Glutamatergic neuron (in vitro differentiated cells): ENCODE results near the gene IRX6. TPM values are rescaled to one million over a fixed set of nuclear protein-coding genes. Genes with fewer than 3 reads are reported as not detected.

ENCODE experiments used
- DNase-seq: peaks from one replicate; pipeline ENCODE4 v3.0.0; 2022
- H3K27ac Mint-ChIP-seq: one replicate; pipeline ENCODE4 v1.8.0; 2020; ENCODE audit warnings: mild to moderate bottlenecking, mixed read lengths, inconsistent platforms; ENCODE audit not compliant: unreplicated experiment
- H3K27me3 Mint-ChIP-seq: one replicate; pipeline ENCODE4 v1.8.0; 2020; ENCODE audit warnings: mild to moderate bottlenecking, moderate library complexity, mixed read lengths, inconsistent platforms; ENCODE audit not compliant: unreplicated experiment
- H3K36me3 Mint-ChIP-seq: one replicate; pipeline ENCODE4 v1.8.0; 2020; ENCODE audit warnings: mild to moderate bottlenecking, mixed read lengths, inconsistent platforms; ENCODE audit not compliant: unreplicated experiment
- H3K4me1 Mint-ChIP-seq: one replicate; pipeline ENCODE4 v1.8.0; 2020; ENCODE audit warnings: mild to moderate bottlenecking, low read depth, mixed read lengths, inconsistent platforms; ENCODE audit not compliant: unreplicated experiment
- H3K4me3 Mint-ChIP-seq: one replicate; pipeline ENCODE4 v1.8.0; 2020; ENCODE audit warnings: mild to moderate bottlenecking, mixed read lengths, inconsistent platforms; ENCODE audit not compliant: unreplicated experiment
- H3K9me3 Mint-ChIP-seq: one replicate; pipeline ENCODE4 v1.8.0; 2020; ENCODE audit warnings: mild to moderate bottlenecking, moderate library complexity, mixed read lengths, inconsistent platforms; ENCODE audit not compliant: unreplicated experiment
- total RNA-seq: library from RNA; stranded (reverse); fragmentation: NEBNext Ultra II Directional; extraction: Animal tissue kit (Norgen Biotek cat#: 25700); gene quantifications from one replicate; pipeline ENCODE4 v1.2.1, GENCODE V29; 2021; ENCODE audit not compliant: unreplicated experiment
- TF ChIP-seq, protein P1 (sequence below): fragments of 200-600 bp; sonication (generic); IDR thresholded peaks from one replicate; pipeline ENCODE4 v1.5.0; 2021; ENCODE audit not compliant: partially characterized antibody, unreplicated experiment

Gene IRX6
- total RNA-seq, 1 donor from 2014 or later: not detected

DNA sequence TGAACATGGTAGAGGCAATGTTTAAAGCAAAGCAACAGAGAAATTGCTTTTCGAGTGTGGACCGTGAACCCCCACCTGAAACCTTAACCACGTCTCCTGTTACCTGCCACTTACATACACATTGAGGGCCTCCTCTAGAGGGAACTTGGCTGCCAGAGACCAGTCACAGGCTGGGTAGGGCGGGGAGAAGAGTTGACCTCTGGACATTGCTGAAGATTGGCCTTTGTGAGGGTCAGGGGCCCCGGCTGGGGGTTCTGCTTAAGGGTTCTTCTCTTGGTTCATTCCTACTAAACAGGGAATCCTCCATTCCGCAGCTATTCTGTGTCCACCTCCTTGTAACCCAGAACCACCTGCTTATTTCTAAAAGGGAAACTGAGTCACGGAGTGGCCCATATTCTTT is 53.8 kb downstream of the IRX6 start:
- no peak for DNase-seq
- no peak overlapping the region for H3K27ac Mint-ChIP-seq
- H3K9me3 Mint-ChIP-seq: no peaks in the 10 kb centered on the region
- no peaks in the 10 kb centered on the region for H3K4me1 Mint-ChIP-seq
- TF ChIP-seq, protein P1, sequence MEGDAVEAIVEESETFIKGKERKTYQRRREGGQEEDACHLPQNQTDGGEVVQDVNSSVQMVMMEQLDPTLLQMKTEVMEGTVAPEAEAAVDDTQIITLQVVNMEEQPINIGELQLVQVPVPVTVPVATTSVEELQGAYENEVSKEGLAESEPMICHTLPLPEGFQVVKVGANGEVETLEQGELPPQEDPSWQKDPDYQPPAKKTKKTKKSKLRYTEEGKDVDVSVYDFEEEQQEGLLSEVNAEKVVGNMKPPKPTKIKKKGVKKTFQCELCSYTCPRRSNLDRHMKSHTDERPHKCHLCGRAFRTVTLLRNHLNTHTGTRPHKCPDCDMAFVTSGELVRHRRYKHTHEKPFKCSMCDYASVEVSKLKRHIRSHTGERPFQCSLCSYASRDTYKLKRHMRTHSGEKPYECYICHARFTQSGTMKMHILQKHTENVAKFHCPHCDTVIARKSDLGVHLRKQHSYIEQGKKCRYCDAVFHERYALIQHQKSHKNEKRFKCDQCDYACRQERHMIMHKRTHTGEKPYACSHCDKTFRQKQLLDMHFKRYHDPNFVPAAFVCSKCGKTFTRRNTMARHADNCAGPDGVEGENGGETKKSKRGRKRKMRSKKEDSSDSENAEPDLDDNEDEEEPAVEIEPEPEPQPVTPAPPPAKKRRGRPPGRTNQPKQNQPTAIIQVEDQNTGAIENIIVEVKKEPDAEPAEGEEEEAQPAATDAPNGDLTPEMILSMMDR: no peak
- no peak overlapping the region for H3K4me3 Mint-ChIP-seq
- H3K27me3 Mint-ChIP-seq: peaks cover 2% of the 10 kb centered on the region
- no peaks in the 10 kb centered on the region for H3K36me3 Mint-ChIP-seq

DNA sequence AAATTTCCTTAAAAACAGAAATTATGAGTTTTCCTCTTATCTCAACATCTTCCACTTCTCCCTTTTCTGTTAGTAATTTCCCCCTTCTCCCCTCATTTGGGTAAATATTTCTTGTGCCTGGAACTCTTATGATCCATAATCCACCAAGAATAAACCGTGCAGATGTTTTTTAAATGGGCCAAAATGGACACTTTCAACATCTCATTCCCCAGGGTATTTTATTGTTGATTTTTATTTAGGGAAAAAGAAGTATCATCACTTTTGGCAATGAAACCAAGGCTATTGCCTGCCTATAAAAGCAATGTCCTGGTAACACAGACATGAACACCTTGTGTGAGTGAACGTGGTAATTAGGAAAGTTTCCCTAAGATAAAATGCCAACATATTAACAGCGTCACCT is 54.6 kb downstream of the IRX6 start:
- TF ChIP-seq, protein P1: no peak
- no peak overlapping the region for H3K27ac Mint-ChIP-seq
- H3K9me3 Mint-ChIP-seq: no peaks in the 10 kb centered on the region
- H3K27me3 Mint-ChIP-seq: peaks cover 2% of the 10 kb centered on the region
- DNase-seq: no peak
- H3K36me3 Mint-ChIP-seq: no peaks in the 10 kb centered on the region
- H3K4me3 Mint-ChIP-seq: no peak overlapping the region
- no peaks in the 10 kb centered on the region for H3K4me1 Mint-ChIP-seq

DNA sequence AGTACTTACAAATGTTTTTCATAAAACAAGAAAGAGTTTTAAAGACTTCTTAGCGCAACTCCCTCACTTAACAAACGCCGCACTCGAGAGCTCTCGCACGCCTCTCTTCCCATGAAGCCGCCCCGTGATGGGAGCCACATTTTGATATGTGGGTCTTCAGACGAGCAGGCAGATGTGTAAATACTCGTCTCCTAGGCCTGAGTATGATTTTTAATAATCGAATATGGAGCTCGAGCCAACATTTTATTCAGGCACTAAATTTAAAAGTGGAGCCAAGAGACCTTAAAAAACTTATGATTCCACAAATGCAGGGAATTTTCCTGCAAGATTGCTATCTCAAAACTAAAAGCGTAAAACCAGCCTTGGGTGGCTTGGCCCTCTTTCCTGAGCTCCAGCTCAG is 55.4 kb downstream of the IRX6 start:
- peaks cover 2% of the 10 kb centered on the region for H3K27me3 Mint-ChIP-seq
- TF ChIP-seq, protein P1: no peak
- no peak overlapping the region for H3K27ac Mint-ChIP-seq
- no peaks in the 10 kb centered on the region for H3K36me3 Mint-ChIP-seq
- no peak overlapping the region for H3K4me3 Mint-ChIP-seq
- H3K9me3 Mint-ChIP-seq: no peaks in the 10 kb centered on the region
- no peaks in the 10 kb centered on the region for H3K4me1 Mint-ChIP-seq
- no peak for DNase-seq

DNA sequence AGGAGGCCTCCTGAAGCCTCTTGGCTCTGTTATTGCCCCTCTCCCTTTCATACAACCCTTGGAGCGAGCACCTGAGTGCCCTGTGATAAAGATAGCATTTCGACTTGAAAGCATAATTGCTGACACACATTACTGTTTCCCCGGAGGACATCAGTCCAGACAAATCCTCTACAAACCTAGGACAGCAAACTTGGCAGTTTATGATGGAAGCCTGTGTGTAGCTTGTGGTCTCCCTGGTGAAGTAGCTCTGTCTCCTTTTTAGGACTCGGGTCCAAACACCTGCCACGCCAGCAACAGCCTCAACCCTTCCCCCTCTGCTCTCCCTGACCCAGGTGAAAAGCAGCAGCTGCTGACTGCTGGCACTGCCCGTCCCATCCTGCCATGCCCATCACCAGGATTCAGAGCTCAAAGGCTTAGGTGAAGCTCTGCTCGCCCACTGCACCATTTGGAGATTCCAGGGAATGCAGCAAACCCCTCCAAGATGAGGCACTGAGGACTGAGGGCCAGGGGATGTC is 55.9 kb downstream of the IRX6 start:
- Mint-ChIP-seq H3K4me1 (no peaks in the 10 kb centered on the region), H3K36me3 (no peaks in the 10 kb centered on the region), H3K27ac (no peak overlapping the region), H3K27me3 (peaks cover 2% of the 10 kb centered on the region), H3K4me3 (no peak overlapping the region), H3K9me3 (no peaks in the 10 kb centered on the region)
- no peak for DNase-seq
- TF ChIP-seq, protein P1: no peak

Other genes starting within 250 kb of the IRX6 start
- gene MMP2, start 155.0 kb downstream of the IRX6 start, total RNA-seq: 7.0 TPM
- 1.8 TPM for gene LPCAT2, start 184.9 kb downstream of the IRX6 start, total RNA-seq
- gene CAPNS2, start 242.5 kb downstream of the IRX6 start, total RNA-seq: not detected